Measurements from ENCODE around the gene FCMR. TPM values are rescaled to one million over a fixed set of nuclear protein-coding genes. Genes with fewer than 3 reads are reported as not detected.

FCMR gene
- total RNA-seq, 1 experiment from 2014 or later, result 1.5 TPM

DNA sequence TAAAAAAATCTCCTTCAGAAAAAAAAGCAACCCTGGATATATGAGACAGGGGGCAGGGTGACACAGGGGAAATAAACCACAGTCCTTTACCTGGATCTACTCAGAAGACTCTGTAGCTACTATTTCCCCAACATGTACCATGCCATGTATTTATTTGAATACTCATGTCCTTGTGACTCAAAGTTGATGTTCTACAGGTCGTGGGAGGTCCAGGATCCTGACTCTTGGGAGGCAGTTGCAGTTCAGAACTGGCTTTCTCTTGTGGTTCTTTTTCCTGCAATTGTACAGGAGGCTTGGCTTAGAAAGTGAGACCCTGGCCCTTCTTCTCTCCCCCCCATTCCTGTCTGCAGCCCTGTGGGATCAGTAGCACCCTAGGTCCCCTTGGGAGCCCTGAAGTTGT, 30.3 kb downstream of the FCMR start:
- H3K4me1 ChIP-seq (ENCODE audit: insufficient read depth, low read length), result peaks cover 82% of the 10 kb centered on the region
- peak overlapping the region; percentile 48 for H3K4me3 ChIP-seq (ENCODE audit: low read length)
- peak overlapping the region; percentile 88 for H3K9ac ChIP-seq (ENCODE audit: low read length)
- DNase-seq, result peak; percentile 66
- TF ChIP-seq, protein P1, sequence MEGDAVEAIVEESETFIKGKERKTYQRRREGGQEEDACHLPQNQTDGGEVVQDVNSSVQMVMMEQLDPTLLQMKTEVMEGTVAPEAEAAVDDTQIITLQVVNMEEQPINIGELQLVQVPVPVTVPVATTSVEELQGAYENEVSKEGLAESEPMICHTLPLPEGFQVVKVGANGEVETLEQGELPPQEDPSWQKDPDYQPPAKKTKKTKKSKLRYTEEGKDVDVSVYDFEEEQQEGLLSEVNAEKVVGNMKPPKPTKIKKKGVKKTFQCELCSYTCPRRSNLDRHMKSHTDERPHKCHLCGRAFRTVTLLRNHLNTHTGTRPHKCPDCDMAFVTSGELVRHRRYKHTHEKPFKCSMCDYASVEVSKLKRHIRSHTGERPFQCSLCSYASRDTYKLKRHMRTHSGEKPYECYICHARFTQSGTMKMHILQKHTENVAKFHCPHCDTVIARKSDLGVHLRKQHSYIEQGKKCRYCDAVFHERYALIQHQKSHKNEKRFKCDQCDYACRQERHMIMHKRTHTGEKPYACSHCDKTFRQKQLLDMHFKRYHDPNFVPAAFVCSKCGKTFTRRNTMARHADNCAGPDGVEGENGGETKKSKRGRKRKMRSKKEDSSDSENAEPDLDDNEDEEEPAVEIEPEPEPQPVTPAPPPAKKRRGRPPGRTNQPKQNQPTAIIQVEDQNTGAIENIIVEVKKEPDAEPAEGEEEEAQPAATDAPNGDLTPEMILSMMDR (conservative IDR thresholded peaks at IDR 0.05; ENCODE audit: low read depth, low read length), result peak; percentile 16; the same call in 1 of the 2 replicates
- no peak for TF ChIP-seq EZH2phosphoT487 (IDR thresholded peaks at IDR 0.05; ENCODE audit: borderline replicate concordance, low read length)
- no peaks in the 10 kb centered on the region for H4K20me1 ChIP-seq (ENCODE audit: low read length)
- no peaks in the 10 kb centered on the region for H3K36me3 ChIP-seq (ENCODE audit: low read depth, low read length)
- no peak overlapping the region for H2AFZ ChIP-seq (ENCODE audit: low read length)
- POLR2A ChIA-PET (ENCODE audit: unreplicated experiment), result interaction anchor here (0.8 kb wide), 1 partner anchor 256 kb away, joined by 4 read pairs; the partner anchor contains the start of gene DYRK3
- H3K79me2 ChIP-seq (ENCODE audit: low read length), result no peaks in the 10 kb centered on the region
- H3K27ac ChIP-seq (ENCODE audit: low read length), result peak overlapping the region; percentile 92
- intact Hi-C loops (cut with micrococcal nuclease), result no loop called here
- no TSS peak for BruUV-seq (replicated peaks)
- H3K4me2 ChIP-seq (ENCODE audit: low read length), result peak overlapping the region; percentile 81
- CTCF ChIA-PET, result interaction anchor here (1.7 to 1.9 kb wide), 2 partner anchors 18 to 21 kb away, joined by 12 to 16 read pairs; no protein-coding TSS in a partner anchor
- ATAC-seq, result peak; percentile 5
- no peaks in the 10 kb centered on the region for H3K27me3 ChIP-seq (ENCODE audit: low read length)
- H3K9me2 ChIP-seq (replicated peaks; ENCODE audit: low read length), result no peaks in the 10 kb centered on the region
- H3K9me3 ChIP-seq (ENCODE audit: low read length), result no peaks in the 10 kb centered on the region
- peaks cover 5% of the 10 kb centered on the region for H3F3A ChIP-seq (ENCODE audit: low read length, unreplicated experiment)

DNA sequence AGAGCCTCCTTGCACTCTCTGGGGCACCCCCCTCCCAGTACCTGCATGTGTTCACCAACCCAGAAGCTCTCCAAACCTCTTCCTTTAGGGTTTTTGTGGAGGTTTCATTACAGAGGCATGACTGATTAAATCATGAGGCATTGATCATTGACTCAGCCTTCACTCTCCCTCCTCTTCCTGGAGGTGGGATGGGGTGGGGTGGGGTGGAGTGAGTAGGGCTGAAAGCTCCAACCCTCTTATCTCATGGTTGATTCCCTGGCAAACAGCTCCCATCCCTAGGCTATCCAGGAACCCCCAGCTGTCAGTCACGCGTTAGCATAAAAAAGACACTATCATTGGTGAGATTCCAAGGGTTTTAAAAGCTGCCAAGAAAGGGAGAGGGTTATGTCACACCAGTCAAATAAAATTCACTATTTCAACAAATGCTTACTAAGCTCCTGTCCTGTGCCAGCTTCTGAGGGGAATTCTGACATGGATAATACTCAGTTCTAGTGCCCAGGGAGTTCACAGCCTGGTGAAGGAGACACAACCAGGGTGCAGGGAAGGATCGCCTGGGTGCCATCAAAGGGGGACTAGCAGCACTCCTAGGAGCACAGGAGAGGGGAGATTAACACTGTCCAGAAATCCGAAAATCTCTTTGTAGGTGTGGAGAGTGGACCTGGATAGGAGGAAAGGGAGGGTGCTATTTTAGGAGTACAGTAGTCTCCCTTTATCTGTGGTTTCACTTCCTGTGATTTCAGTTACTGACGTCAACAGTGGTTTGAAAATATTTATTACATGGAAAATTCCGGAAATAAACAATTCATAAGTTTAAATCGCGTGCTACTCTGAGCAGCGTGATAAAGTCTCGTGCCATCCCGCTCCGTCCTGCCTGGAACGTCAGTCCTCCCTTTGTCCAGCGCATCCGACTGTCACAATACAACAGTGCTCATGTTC, 31.3 kb downstream of the FCMR start:
- H4K20me1 ChIP-seq (ENCODE audit: low read length), result no peaks in the 10 kb centered on the region
- H3K79me2 ChIP-seq (ENCODE audit: low read length), result no peaks in the 10 kb centered on the region
- H3K27ac ChIP-seq (ENCODE audit: low read length), result peak overlapping the region; percentile 92
- H3K27me3 ChIP-seq (ENCODE audit: low read length), result no peaks in the 10 kb centered on the region
- intact Hi-C loops (cut with micrococcal nuclease), result loop anchor here (1.0 kb wide), 2 partner anchors 21 to 25 kb away; partner anchors contain the start of gene IL20
- no peaks in the 10 kb centered on the region for H3K9me2 ChIP-seq (replicated peaks; ENCODE audit: low read length)
- peak overlapping the region; percentile 48 for H3K4me3 ChIP-seq (ENCODE audit: low read length)
- TF ChIP-seq, protein P1 (conservative IDR thresholded peaks at IDR 0.05; ENCODE audit: low read depth, low read length), result no peak
- TF ChIP-seq EZH2phosphoT487 (IDR thresholded peaks at IDR 0.05; ENCODE audit: borderline replicate concordance, low read length) (no peak), EZH2 (IDR thresholded peaks at IDR 0.05; ENCODE audit: low read length, unreplicated experiment) (no peak)
- peak overlapping the region; percentile 8; the same call in 1 of the 2 replicates for H2AFZ ChIP-seq (ENCODE audit: low read length)
- H3F3A ChIP-seq (ENCODE audit: low read length, unreplicated experiment), result peaks cover 5% of the 10 kb centered on the region
- H3K4me2 ChIP-seq (ENCODE audit: low read length), result peak overlapping the region; percentile 81
- CTCF ChIA-PET, result interaction anchor here (0.6 to 1.9 kb wide), 7 partner anchors 13 to 419 kb away, joined by 3 to 16 read pairs (median 5); partner anchors contain the start of gene IL20
- POLR2A ChIA-PET (ENCODE audit: unreplicated experiment), result interaction anchor here (0.5 to 1.4 kb wide), 8 partner anchors 10 to 260 kb away, joined by 3 to 19 read pairs (median 4); partner anchors contain the start of gene C1orf116
- ATAC-seq (peak; percentile 77), DNase-seq (peak; percentile 99)
- no peaks in the 10 kb centered on the region for H3K9me3 ChIP-seq (ENCODE audit: low read length)
- H3K4me1 ChIP-seq (ENCODE audit: insufficient read depth, low read length), result peaks cover 72% of the 10 kb centered on the region
- H3K9ac ChIP-seq (ENCODE audit: low read length), result peak overlapping the region; percentile 88
- no peaks in the 10 kb centered on the region for H3K36me3 ChIP-seq (ENCODE audit: low read depth, low read length)
- BruUV-seq (replicated peaks), result TSS peak; percentile 90

All from PC-3 (cell line).